AG04450 (cell line): Measurements from ENCODE around the gene MPV17L. TPM values are rescaled to one million over a fixed set of nuclear protein-coding genes. Genes with fewer than 3 reads are reported as not detected.
"Not testable (repeated sequence)": the region's sequence is repeated elsewhere in the genome, so short reads cannot be mapped to it uniquely, and the experiment has no call there.

Experiments used
- CTCF ChIA-PET: fragments of 300-600, 350-600 bp; formaldehyde crosslinking; extraction: SDS; loops from one replicate; lab custom pipeline; 2022; ENCODE audit warnings: antibody characterized with exemption, inconsistent platforms; lab: Charles Lee
- POLR2A ChIA-PET: fragments of 350-600 bp; formaldehyde crosslinking; extraction: SDS; loops from one replicate; lab custom pipeline; 2021; ENCODE audit warnings: antibody characterized with exemption, inconsistent platforms; lab: Yijun Ruan, JAX
- DNase-seq: peaks from one replicate; pipeline ENCODE4 v3.0.0-alpha.2; 2011; ENCODE audit warnings: low read depth, low spot score
- H3K27ac ChIP-seq: one replicate; pipeline ENCODE4 v1.5.1; 2012; ENCODE audit warnings: low read depth, low read length, control low read depth
- H3K27me3 ChIP-seq: one replicate; pipeline ENCODE4 v1.6.0; 2012; ENCODE audit warnings: low read length; ENCODE audit not compliant: control insufficient read depth, insufficient read depth
- H3K4me3 ChIP-seq: 2 replicates; pipeline ENCODE4 v1.5.1; 2011; ENCODE audit warnings: mild to moderate bottlenecking, low read depth, low read length, control low read depth
- H3K9me3 ChIP-seq: 2 replicates; pipeline ENCODE4 v1.5.1; 2012; ENCODE audit warnings: low read length; ENCODE audit not compliant: control insufficient read depth, insufficient read depth
- polyA minus RNA-seq: library from RNA; depleted of rRNA, polyadenylated mRNA; stranded (reverse); fragments of >200 nt; gene quantifications from 2 replicates; pipeline ENCODE4 v1.2.3, GENCODE V29; 2011; rRNA and poly(A)+ RNA removed
- polyA plus RNA-seq: library from polyadenylated mRNA; depleted of rRNA; stranded (reverse); fragments of >200 nt; gene quantifications from 2 replicates; pipeline ENCODE4 v1.2.3, GENCODE V29; 2011; rRNA removed

Gene MPV17L
- polyA plus RNA-seq (0.10 and 0.11 TPM in 2 replicates), polyA minus RNA-seq (0.05 and 0.09 TPM in 2 replicates)

DNA sequence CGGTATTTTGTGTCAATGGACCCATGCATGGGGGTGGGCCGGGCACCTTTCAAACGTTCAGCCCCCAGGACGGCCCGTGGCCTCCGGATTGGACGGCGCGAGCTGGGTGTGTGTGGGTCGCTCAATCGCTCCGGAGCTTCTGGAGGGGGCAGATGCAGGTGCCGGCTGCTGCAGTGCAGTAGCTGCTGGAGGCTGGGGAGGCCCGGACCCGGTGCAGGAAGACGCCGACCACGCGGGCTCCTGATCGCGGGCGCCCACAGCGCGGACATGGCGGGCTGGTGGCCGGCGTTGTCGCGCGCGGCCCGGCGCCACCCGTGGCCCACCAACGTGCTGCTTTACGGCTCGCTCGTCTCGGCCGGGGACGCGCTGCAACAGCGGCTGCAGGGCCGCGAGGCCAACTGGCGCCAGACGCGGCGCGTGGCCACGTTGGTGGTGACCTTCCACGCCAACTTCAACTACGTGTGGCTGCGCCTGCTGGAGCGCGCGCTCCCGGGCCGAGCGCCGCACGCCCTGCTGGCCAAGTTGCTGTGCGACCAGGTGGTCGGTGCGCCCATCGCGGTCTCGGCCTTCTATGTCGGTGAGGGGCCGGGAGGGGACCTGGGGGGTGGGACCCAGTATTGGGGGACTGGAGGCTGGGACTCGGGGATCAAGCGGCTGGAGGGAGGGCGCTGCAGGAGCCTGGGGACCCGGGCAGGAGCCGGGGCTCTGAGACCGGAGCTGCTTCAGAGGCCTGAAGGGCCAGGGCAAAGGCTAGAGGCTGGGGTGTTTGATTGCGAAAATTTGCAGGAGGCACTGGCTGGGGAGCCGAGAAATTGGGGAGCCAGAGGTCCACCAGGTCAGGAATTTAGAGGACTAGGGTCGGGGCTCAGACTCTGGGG lies at the start of gene MPV17L:
MPV17L (plus strand) TSS at position 124 of the 878 bp plus-strand sequence; CDS start at position 268, 144 bp downstream.
- POLR2A ChIA-PET, CTCF ChIA-PET, H3K9me3 ChIP-seq, H3K27me3 ChIP-seq, DNase-seq, H3K27ac ChIP-seq: not testable (repeated sequence)
- peak within 1 kb of the TSS; percentile 31 for H3K4me3 ChIP-seq

DNA sequence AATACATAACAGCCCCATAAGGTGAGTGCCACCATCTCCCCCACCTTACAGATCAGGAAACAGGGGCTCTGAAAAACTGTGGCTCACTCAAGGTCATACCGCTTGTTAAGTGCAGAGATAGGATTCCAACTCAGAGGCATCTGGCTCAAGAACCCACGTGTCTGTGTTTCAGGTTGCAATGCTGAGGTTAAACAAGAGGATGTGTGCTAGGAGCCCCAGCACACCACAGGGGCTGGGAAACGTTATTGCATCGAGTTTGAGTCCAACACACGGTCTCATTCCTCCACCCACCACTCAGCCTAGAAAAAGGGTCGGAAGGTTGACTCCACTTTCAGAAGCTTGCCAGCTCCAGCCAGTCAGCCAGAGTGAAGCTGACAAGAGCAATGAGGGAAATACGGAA lies 46.8 kb upstream of the MPV17L start:
- CTCF ChIA-PET, H3K27ac ChIP-seq, H3K9me3 ChIP-seq, DNase-seq, POLR2A ChIA-PET, H3K27me3 ChIP-seq, H3K4me3 ChIP-seq: not testable (repeated sequence)

DNA sequence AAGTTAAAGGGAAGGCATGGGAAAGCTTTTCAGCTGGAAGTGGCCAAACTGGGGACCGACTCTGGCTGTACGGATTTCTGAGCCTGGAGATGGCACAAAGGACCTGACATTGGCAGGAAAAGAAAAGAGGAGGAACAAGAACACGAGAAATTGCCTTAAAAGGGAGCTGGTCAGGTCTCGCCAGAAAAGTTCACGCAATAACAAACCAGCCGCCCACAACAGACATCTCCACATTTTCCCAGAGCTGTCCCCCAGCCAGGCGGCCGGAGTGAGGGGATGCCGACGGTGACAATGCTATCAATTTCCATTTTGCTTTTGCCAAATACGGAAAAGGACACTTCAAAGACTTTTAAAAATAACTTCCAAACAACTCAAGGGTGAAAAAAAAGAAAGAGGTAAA lies 44.3 kb upstream of the MPV17L start:
- H3K9me3 ChIP-seq, H3K4me3 ChIP-seq, H3K27me3 ChIP-seq, POLR2A ChIA-PET, CTCF ChIA-PET, H3K27ac ChIP-seq, DNase-seq: not testable (repeated sequence)

DNA sequence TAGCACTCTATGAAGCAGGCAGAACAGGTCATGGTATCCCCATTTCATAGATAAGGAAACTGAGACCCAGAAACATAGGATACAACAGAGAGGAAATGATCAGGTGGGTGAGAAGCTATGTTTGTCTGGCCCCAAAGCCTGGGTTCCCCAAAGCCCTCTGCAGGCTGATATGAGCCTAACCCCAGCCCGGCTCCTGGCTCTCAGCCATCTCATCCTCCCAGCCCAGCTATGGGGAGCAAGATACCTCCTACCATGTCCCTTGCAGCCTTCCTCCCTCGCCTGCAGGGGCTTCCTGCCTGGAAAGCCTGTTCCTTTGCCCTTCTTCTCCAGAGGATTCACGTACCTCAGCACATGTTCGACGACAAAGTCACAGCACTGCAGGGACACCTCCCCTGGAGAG lies 43.8 kb upstream of the MPV17L start:
- H3K27ac ChIP-seq, CTCF ChIA-PET, H3K9me3 ChIP-seq, H3K4me3 ChIP-seq, H3K27me3 ChIP-seq, DNase-seq, POLR2A ChIA-PET: not testable (repeated sequence)

DNA sequence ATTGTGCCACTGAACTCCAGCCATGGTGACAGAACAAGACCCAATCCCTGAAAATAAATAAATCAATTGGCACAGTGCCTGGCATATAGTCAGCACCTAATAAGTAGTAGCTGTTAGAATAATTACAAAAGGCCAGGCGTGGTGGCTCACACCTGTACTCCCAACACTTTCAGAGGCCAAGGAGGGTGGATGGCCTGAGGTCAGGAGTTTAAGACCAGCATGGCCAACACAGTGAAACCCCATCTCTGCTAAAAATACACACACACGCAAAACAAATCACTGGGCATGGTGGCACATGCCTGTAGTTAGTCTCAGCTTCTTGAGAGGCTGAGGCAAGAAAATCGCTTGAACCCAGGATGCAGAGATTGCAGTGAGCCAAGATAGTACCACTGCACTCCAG lies 42.7 kb upstream of the MPV17L start:
- DNase-seq, POLR2A ChIA-PET, CTCF ChIA-PET: not testable (repeated sequence)

DNA sequence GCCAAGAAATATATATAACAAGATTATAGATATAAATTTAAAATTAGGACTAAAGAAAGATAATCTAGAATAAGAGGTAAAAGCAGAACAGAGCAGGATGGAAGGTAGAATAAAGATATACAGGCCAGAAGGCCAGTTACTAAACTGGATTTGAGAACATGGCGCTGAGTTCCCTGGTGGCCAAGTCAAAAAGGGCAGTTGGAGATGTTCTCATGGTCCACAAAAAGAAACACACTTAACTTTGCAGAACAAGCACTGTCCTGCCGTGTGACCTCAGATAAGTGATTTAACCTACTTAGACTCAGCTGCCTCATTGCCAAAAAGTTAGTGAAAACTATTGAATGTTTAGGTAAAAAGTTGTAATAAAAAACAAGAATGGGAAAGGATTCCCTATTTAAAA lies 40.7 kb upstream of the MPV17L start:
- H3K27ac ChIP-seq, H3K4me3 ChIP-seq, POLR2A ChIA-PET, DNase-seq, H3K27me3 ChIP-seq, H3K9me3 ChIP-seq, CTCF ChIA-PET: not testable (repeated sequence)

More for the DNA sequence above, 42.7 kb upstream of the MPV17L start:
- not testable (repeated sequence) for H3K4me3 ChIP-seq, H3K27me3 ChIP-seq, H3K9me3 ChIP-seq, H3K27ac ChIP-seq

DNA sequence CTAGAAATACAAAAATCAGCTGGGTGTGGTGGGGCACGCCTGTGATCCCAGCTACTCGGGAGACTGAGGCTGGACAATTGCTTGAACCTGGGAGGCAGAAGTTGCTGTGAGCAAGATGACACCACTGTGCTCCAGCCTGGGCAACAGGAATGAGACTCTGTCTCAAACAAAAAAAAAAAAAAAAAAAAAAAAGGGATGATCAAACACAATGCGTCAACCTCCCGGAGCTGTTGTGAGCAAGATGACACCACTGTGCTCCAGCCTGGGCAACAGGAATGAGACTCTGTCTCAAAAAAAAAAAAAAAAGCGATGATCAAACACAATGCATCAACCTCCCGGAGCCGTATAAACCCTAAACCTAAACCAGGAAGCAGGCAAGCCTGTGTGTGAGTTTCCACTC lies 38.1 kb upstream of the MPV17L start:
- H3K27me3 ChIP-seq, H3K27ac ChIP-seq, H3K4me3 ChIP-seq, POLR2A ChIA-PET, H3K9me3 ChIP-seq, CTCF ChIA-PET, DNase-seq: not testable (repeated sequence)

DNA sequence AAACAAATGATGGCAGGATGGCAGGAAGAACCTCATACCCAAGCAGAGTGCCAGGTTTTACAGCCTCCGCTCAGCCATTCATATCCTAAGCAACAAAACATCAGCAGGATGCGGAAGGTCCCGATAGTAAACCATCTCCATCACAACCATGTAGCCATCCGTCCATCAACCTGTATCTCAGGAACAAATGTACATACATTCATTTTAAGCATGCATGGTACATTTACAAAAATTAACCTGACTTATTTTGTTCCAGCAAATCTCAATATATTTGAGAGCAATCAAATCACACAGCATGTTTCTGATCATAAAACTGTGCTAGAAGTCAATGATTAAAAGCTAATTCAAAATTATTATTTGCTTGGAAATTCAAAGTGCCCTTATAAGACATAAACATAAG lies 17.4 kb upstream of the MPV17L start, which contains the start of gene NPIPA5:
NPIPA5 (minus strand) TSS at position 101 of the 400 bp plus-strand sequence; CDS start at position 101, 0 bp downstream.
- CTCF ChIA-PET, result not testable (repeated sequence)

DNA sequence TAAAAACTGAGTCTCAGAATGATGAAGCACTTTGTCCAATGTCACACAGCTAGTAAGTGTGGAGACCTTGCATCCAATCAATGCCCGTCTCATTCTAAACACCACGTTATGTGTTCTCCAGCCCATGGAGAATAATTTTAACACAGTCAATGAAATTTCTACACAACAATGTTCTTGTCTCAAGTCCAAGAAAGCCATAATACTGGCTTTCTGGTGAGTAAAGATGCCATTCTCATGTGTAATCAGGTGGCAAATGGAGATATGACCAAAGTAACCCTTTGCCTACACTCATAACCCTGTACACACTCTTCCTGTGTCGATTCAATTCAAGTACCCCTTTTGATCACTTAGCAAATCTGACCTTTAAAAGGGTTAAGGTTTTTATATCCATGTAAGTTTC lies 12.7 kb upstream of the MPV17L start:
- H3K27ac ChIP-seq, H3K4me3 ChIP-seq, DNase-seq, H3K9me3 ChIP-seq, CTCF ChIA-PET, POLR2A ChIA-PET, H3K27me3 ChIP-seq: not testable (repeated sequence)

More for the DNA sequence above, 17.4 kb upstream of the MPV17L start, which contains the start of gene NPIPA5:
- H3K27me3 ChIP-seq, H3K9me3 ChIP-seq, H3K4me3 ChIP-seq, H3K27ac ChIP-seq, DNase-seq, POLR2A ChIA-PET: not testable (repeated sequence)

DNA sequence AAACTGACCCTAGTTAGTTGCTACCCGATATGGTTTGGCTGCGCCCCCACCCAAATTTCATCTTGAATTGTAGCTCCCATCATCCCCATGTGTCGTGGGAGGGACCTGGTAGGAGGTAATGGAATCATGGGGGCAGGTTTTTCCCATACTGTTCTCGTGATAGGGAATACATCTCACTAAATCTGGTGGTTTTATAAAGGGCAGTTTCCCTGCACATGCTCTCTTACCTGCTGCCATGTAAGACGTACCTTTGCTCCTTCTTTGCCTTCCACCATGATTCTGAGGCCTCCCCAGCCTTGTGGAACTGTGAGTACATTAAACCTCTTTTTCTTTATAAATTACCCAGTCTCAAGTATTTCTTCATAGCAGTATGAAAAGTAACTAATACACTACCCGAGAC lies 7.5 kb upstream of the MPV17L start:
- DNase-seq, H3K9me3 ChIP-seq, POLR2A ChIA-PET, H3K27me3 ChIP-seq, H3K4me3 ChIP-seq, CTCF ChIA-PET, H3K27ac ChIP-seq: not testable (repeated sequence)

DNA sequence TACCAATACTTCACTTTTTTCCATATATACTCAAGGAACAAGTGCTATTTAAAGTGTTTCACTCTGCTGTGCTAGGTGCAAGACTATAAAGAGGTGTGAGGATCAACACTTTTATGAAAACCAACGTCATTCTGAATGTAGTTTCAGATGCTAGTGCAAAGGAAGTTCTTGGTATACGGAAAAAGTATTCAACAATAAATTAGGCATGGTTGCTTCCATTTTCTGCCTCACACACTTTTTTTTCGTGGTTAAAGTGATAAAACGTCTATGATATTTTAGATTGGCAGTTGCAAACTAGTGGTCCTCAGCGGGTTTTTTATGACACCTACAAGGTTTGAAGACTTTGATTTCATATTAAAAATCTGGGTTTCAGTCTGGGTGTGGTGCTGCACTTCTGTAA lies 5.6 kb upstream of the MPV17L start:
- H3K9me3 ChIP-seq, CTCF ChIA-PET, H3K27me3 ChIP-seq, H3K4me3 ChIP-seq, DNase-seq, H3K27ac ChIP-seq, POLR2A ChIA-PET: not testable (repeated sequence)

DNA sequence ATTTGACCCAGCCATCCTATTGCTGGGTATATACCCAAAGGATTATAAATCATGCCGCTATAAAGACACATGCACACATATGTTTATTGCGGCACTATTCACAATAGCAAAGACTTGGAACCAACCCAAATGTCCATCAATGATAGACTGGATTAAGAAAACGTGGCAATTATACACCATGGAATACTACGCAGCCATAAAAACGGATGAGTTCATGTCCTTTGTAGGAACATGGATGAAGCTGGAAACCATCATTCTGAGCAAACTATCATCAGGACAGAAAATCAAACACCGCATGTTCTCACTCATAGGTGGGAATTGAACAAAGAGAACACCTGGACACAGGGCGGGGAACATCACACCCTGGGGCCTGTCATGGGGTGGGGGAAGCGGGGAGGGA lies 2.5 kb upstream of the MPV17L start:
- not testable (repeated sequence) for H3K9me3 ChIP-seq, H3K27ac ChIP-seq

More for the DNA sequence above, 2.5 kb upstream of the MPV17L start:
- POLR2A ChIA-PET, CTCF ChIA-PET, DNase-seq, H3K27me3 ChIP-seq, H3K4me3 ChIP-seq: not testable (repeated sequence)
